Measurements from ENCODE around the gene SEC14L3. TPM values are rescaled to one million over a fixed set of nuclear protein-coding genes. Genes with fewer than 3 reads are reported as not detected.

SEC14L3 gene
- total and polyA plus RNA-seq, 4 donors: 0.14 TPM; not detected in 3

DNA sequence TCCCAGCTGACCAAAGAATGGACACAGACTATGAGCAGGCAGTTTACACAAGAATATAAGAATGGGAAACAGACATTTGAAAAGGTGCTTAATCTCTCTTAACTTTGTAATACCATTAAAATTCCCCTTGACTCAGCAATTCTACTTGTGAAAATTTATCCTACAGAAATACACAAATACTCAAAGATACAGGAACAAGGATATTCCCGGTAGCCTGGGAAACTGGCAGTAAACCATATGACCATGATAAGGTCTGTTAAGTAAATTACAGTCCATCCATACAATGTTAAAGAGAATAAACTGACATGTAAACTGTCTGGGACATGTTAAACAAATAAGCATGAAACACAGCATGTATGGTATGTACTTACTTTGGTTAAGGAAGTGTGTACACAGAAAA lies 55.0 kb downstream of the SEC14L3 start:
- Histone ChIP-seq H3K36me3 (ENCODE audit: control insufficient read depth, insufficient read depth, low read length) (peaks cover 53% of the 10 kb centered on the region), H3K27ac (ENCODE audit: low read depth, low read length) (no peak overlapping the region), H3K4me1 (ENCODE audit: control insufficient read depth, insufficient read depth, low read length) (peaks cover 13% of the 10 kb centered on the region), H3K4me3 (ENCODE audit: low read depth, low read length) (no peak overlapping the region), H3K9me3 (ENCODE audit: control insufficient read depth, insufficient read depth, low read length) (no peaks in the 10 kb centered on the region), H3K27me3 (ENCODE audit: control insufficient read depth, insufficient read depth, low read length) (no peaks in the 10 kb centered on the region)
- DNase-seq (ENCODE audit: low read depth in 4 of 6, low spot score in 6 of 6): no peak
- no CpG with 5 or more reads among the region's 1 CpG for WGBS (ENCODE audit: insufficient coverage)

DNA sequence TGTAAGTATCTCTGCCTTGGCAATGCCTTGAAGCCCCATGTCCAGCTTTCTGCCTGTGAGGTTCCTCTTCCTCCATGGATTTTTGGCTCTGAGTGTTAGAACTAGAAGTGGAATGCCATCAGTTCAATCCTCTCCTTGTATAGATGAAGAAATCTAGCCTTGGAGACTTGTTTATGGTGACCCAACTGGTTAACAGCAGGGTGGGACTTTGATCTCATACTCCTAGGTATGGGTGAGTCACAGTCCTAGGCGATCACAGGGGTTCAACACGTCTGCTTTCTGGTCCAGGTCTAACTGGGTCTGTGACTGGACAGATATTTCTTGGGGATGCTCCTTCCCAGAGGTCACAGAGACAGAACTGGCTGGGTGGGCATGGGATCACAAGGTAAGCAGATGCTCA lies 55.4 kb downstream of the SEC14L3 start:
- DNase-seq (ENCODE audit: low read depth in 4 of 6, low spot score in 6 of 6): no peak
- Histone ChIP-seq H3K9me3 (ENCODE audit: control insufficient read depth, insufficient read depth, low read length) (no peaks in the 10 kb centered on the region), H3K27ac (ENCODE audit: low read depth, low read length) (no peak overlapping the region), H3K36me3 (ENCODE audit: control insufficient read depth, insufficient read depth, low read length) (peaks cover 57% of the 10 kb centered on the region), H3K27me3 (ENCODE audit: control insufficient read depth, insufficient read depth, low read length) (no peaks in the 10 kb centered on the region), H3K4me3 (ENCODE audit: low read depth, low read length) (no peak overlapping the region), H3K4me1 (ENCODE audit: control insufficient read depth, insufficient read depth, low read length) (peaks cover 13% of the 10 kb centered on the region)
- 90% methylated on average over 2 of the region's 2 CpGs for WGBS (ENCODE audit: insufficient coverage)

DNA sequence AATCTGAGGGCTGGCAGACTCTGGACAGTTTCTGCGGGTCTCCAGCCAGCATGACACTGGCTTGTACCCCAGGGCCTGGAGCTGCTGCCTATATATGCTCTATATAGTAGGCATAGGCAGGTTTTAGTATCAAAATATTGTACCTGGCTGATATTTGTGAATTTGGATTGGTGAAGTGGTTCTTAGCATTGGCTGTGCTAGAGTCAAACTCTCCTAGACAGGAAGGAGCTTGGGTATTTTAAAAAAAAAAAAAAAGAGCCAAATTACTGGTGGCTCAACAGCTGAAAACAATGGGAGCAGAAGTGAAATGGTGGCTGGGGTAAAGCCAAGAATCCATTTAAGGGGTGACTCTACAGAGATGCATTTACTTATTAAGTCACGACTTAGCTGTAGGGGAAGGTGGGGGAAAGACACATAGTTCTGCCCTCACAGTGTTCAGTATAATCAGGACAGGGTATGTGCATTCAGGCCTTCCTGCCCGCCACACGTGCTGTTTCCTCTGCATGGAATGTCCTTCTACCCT lies 57.2 kb downstream of the SEC14L3 start:
- H3K9me3 ChIP-seq (ENCODE audit: control insufficient read depth, insufficient read depth, low read length): no peaks in the 10 kb centered on the region
- H3K36me3 ChIP-seq (ENCODE audit: control insufficient read depth, insufficient read depth, low read length): peaks cover 68% of the 10 kb centered on the region
- no peaks in the 10 kb centered on the region for H3K27me3 ChIP-seq (ENCODE audit: control insufficient read depth, insufficient read depth, low read length)
- WGBS (ENCODE audit: insufficient coverage): 92% methylated on average over 3 of the region's 4 CpGs
- no peak overlapping the region for H3K27ac ChIP-seq (ENCODE audit: low read depth, low read length)
- H3K4me1 ChIP-seq (ENCODE audit: control insufficient read depth, insufficient read depth, low read length): peaks cover 8% of the 10 kb centered on the region
- no peak for DNase-seq (ENCODE audit: low read depth in 4 of 6, low spot score in 6 of 6)
- no peak overlapping the region for H3K4me3 ChIP-seq (ENCODE audit: low read depth, low read length)

DNA sequence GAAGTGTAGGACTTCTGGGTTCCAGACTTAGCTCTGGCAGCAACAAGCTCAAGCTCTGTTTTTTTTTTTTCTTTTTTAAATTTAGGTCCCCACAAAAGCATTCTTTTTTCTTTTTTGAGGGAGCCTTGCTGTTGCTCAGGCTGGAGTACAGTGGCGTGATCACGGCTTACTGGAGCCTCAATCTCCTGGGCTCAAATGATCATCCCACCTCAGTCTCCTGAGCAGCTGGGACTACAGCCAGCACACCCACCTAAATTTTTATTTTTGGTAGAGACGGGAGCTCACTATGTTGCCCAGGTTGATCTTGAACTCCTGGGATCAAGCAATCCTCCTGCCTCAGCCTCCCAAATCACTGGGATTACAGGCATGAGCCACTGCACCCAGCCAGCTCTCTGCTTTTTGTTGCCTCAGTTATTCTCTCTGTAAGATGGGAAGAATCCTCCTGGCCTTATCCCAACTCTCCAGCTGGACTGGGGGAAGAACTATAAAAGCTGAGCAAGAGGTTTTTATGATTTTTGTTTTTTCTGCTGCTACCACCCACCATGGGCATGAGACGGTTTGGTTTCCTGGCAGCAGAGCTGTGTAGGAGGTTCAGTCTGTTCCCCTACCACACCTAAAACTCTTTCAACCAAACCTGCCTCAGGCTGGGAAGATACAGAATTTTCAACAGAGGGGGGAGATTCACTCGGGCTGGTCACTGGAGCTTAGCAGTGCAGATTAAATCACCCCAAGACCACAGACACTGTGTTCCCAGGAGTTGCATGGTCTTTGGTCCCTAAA lies 57.9 kb downstream of the SEC14L3 start:
- Histone ChIP-seq H3K36me3 (ENCODE audit: control insufficient read depth, insufficient read depth, low read length) (peaks cover 74% of the 10 kb centered on the region), H3K27me3 (ENCODE audit: control insufficient read depth, insufficient read depth, low read length) (no peaks in the 10 kb centered on the region), H3K27ac (ENCODE audit: low read depth, low read length) (no peak overlapping the region), H3K4me3 (ENCODE audit: low read depth, low read length) (no peak overlapping the region), H3K9me3 (ENCODE audit: control insufficient read depth, insufficient read depth, low read length) (no peaks in the 10 kb centered on the region), H3K4me1 (ENCODE audit: control insufficient read depth, insufficient read depth, low read length) (peaks cover 4% of the 10 kb centered on the region)
- no peak for DNase-seq (ENCODE audit: low read depth in 4 of 6, low spot score in 6 of 6)
- WGBS (ENCODE audit: insufficient coverage): 84% methylated on average over 3 of the region's 5 CpGs

DNA sequence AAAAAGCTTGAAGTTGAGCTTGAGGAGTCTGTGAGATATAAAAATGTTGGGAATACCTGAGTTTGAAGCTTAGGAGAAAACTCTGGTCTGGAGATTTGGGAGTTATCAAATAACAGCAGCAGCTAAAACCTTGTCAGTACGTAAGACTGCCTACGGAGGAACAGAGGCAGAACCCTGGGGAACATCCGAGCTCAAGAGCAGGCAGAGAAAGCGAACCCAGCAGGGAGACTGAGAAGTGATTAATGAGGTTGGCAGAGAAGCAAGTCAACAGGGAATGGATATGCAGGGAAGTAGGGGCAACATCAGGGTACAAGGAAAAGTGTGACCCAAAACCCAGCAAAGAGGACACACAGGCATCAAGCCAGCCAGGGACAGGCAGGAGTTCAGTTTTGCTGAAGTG lies 58.8 kb downstream of the SEC14L3 start:
- 51% methylated on average over 4 of the region's 4 CpGs for WGBS (ENCODE audit: insufficient coverage)
- no peaks in the 10 kb centered on the region for H3K27me3 ChIP-seq (ENCODE audit: control insufficient read depth, insufficient read depth, low read length)
- no peak for DNase-seq (ENCODE audit: low read depth in 4 of 6, low spot score in 6 of 6)
- H3K4me1 ChIP-seq (ENCODE audit: control insufficient read depth, insufficient read depth, low read length): no peaks in the 10 kb centered on the region
- no peak overlapping the region for H3K27ac ChIP-seq (ENCODE audit: low read depth, low read length)
- H3K4me3 ChIP-seq (ENCODE audit: low read depth, low read length): no peak overlapping the region
- no peaks in the 10 kb centered on the region for H3K9me3 ChIP-seq (ENCODE audit: control insufficient read depth, insufficient read depth, low read length)
- H3K36me3 ChIP-seq (ENCODE audit: control insufficient read depth, insufficient read depth, low read length): peaks cover 81% of the 10 kb centered on the region

DNA sequence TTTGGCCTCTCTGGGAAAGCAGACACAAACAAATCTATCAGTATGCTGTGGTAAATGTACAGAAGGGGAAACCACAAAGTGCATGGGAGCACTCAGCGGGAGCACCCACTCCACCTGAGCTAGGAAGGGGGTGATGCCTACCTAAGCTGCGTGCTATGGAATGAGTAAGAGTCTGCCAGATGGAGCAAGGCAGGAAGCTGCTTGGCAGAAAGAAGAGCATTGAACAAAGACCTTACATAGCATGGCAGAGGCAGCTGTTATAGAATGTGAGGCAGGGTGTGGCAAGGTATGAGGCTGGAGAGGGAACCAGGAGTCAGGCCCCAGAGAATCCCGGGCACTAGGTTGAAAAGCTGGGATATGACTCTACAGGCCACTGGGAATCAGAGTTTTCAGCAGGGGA lies 60.0 kb downstream of the SEC14L3 start:
- Histone ChIP-seq H3K36me3 (ENCODE audit: control insufficient read depth, insufficient read depth, low read length) (peaks cover 83% of the 10 kb centered on the region), H3K4me1 (ENCODE audit: control insufficient read depth, insufficient read depth, low read length) (no peaks in the 10 kb centered on the region), H3K27ac (ENCODE audit: low read depth, low read length) (no peak overlapping the region), H3K4me3 (ENCODE audit: low read depth, low read length) (no peak overlapping the region), H3K27me3 (ENCODE audit: control insufficient read depth, insufficient read depth, low read length) (no peaks in the 10 kb centered on the region), H3K9me3 (ENCODE audit: control insufficient read depth, insufficient read depth, low read length) (no peaks in the 10 kb centered on the region)
- 96% methylated on average over 3 of the region's 3 CpGs for WGBS (ENCODE audit: insufficient coverage)
- no peak for DNase-seq (ENCODE audit: low read depth in 4 of 6, low spot score in 6 of 6)

Small RNAs within 50 kb of the gene (small RNA-seq; reads per million reads assigned to genes)
- gene AC004832.3 (ENCODE audit: low replicate concordance) (not detected), gene RNU6-564P (ENCODE audit: low replicate concordance) (not detected)

Other genes with a start within 250 kb of the SEC14L3 start
- under 1 TPM; 0.20 to 0.61 TPM for gene LIF, start 225.3 kb downstream of the SEC14L3 start, total RNA-seq
- under 1 TPM; 0.46 to 0.84 TPM for gene LIF, start 225.3 kb downstream of the SEC14L3 start, polyA plus RNA-seq (ENCODE audit: insufficient read length in 2 of 2)
- gene OSM, start 205.2 kb downstream of the SEC14L3 start, total RNA-seq: 1 to 10 TPM in 1 of 2 donors, under 1 TPM in 1; 0.39 to 1.9 TPM
- under 1 TPM; 0.62 to 0.68 TPM for gene OSM, start 205.2 kb downstream of the SEC14L3 start, polyA plus RNA-seq (ENCODE audit: insufficient read length in 2 of 2)
- 10 to 100 TPM in 1 of 2 donors, 1 to 10 TPM in 1; 6.6 to 34.9 TPM for gene CASTOR1, start 182.5 kb downstream of the SEC14L3 start, total RNA-seq
- 10 to 100 TPM; 10.4 to 17.4 TPM for gene CASTOR1, start 182.5 kb downstream of the SEC14L3 start, polyA plus RNA-seq (ENCODE audit: insufficient read length in 2 of 2)
- 10 to 100 TPM in 1 of 2 donors, 1 to 10 TPM in 1; 9.1 to 16.3 TPM for gene TBC1D10A, start 145.1 kb downstream of the SEC14L3 start, total RNA-seq
- 10 to 100 TPM; 18.0 to 24.5 TPM for gene TBC1D10A, start 145.1 kb downstream of the SEC14L3 start, polyA plus RNA-seq (ENCODE audit: insufficient read length in 2 of 2)
- 10 to 100 TPM; 25.2 to 50.1 TPM for gene SF3A1, start 115.1 kb downstream of the SEC14L3 start, total RNA-seq
- 100 to 1,000 TPM; 139 to 140 TPM for gene SF3A1, start 115.1 kb downstream of the SEC14L3 start, polyA plus RNA-seq (ENCODE audit: insufficient read length in 2 of 2)
- 1 to 10 TPM; 4.2 to 6.0 TPM for gene CCDC157, start 115.0 kb downstream of the SEC14L3 start, total RNA-seq
- 10 to 100 TPM in 1 of 2 donors, 1 to 10 TPM in 1; 9.6 to 10.1 TPM for gene CCDC157, start 115.0 kb downstream of the SEC14L3 start, polyA plus RNA-seq (ENCODE audit: insufficient read length in 2 of 2)
- 10 to 100 TPM; 16.0 to 23.6 TPM for gene RNF215, start 84.6 kb downstream of the SEC14L3 start, total RNA-seq
- 10 to 100 TPM; 35.0 to 40.5 TPM for gene RNF215, start 84.6 kb downstream of the SEC14L3 start, polyA plus RNA-seq (ENCODE audit: insufficient read length in 2 of 2)
- gene SEC14L2, start 75.0 kb downstream of the SEC14L3 start, total RNA-seq: 10 to 100 TPM; 11.2 to 14.7 TPM
- gene SEC14L2, start 75.0 kb downstream of the SEC14L3 start, polyA plus RNA-seq (ENCODE audit: insufficient read length in 2 of 2): 10 to 100 TPM; 21.0 to 22.3 TPM
- gene MTFP1, start 46.2 kb downstream of the SEC14L3 start, total RNA-seq: 1 to 10 TPM; 2.1 to 9.5 TPM
- gene MTFP1, start 46.2 kb downstream of the SEC14L3 start, polyA plus RNA-seq (ENCODE audit: insufficient read length in 2 of 2): 1 to 10 TPM; 6.3 to 6.5 TPM
- gene SEC14L4, start 33.7 kb upstream of the SEC14L3 start, total RNA-seq: under 1 TPM; 0.28 to 0.50 TPM
- under 1 TPM; 0.32 to 0.38 TPM for gene SEC14L4, start 33.7 kb upstream of the SEC14L3 start, polyA plus RNA-seq (ENCODE audit: insufficient read length in 2 of 2)
- gene SEC14L6, start 74.7 kb upstream of the SEC14L3 start, total RNA-seq: 1 to 10 TPM; 3.1 to 7.9 TPM
- 1 to 10 TPM; 2.6 to 3.9 TPM for gene SEC14L6, start 74.7 kb upstream of the SEC14L3 start, polyA plus RNA-seq (ENCODE audit: insufficient read length in 2 of 2)
- 10 to 100 TPM; 10.3 to 12.2 TPM for gene GAL3ST1, start 102.6 kb upstream of the SEC14L3 start, total RNA-seq
- gene GAL3ST1, start 102.6 kb upstream of the SEC14L3 start, polyA plus RNA-seq (ENCODE audit: insufficient read length in 2 of 2): 10 to 100 TPM; 46.6 to 52.7 TPM
- 10 to 100 TPM; 28.5 to 64.5 TPM for gene PES1, start 119.9 kb upstream of the SEC14L3 start, total RNA-seq
- gene PES1, start 119.9 kb upstream of the SEC14L3 start, polyA plus RNA-seq (ENCODE audit: insufficient read length in 2 of 2): 10 to 100 TPM; 53.8 to 55.8 TPM
- gene TCN2, start 135.2 kb upstream of the SEC14L3 start, total RNA-seq: 100 to 1,000 TPM in 1 of 2 donors, 10 to 100 TPM in 1; 29.9 to 118 TPM
- gene TCN2, start 135.2 kb upstream of the SEC14L3 start, polyA plus RNA-seq (ENCODE audit: insufficient read length in 2 of 2): 10 to 100 TPM; 37.8 to 56.9 TPM
- 1 to 10 TPM; 5.1 to 5.2 TPM for gene SLC35E4, start 163.8 kb upstream of the SEC14L3 start, total RNA-seq
- gene SLC35E4, start 163.8 kb upstream of the SEC14L3 start, polyA plus RNA-seq (ENCODE audit: insufficient read length in 2 of 2): 1 to 10 TPM; 7.1 to 8.3 TPM
- 10 to 100 TPM in 1 of 2 donors, 1 to 10 TPM in 1; 9.9 to 10.5 TPM for gene DUSP18, start 195.9 kb upstream of the SEC14L3 start, total RNA-seq
- gene DUSP18, start 195.9 kb upstream of the SEC14L3 start, polyA plus RNA-seq (ENCODE audit: insufficient read length in 2 of 2): 10 to 100 TPM; 16.8 to 21.1 TPM
- gene OSBP2, start 222.9 kb upstream of the SEC14L3 start, total RNA-seq: 10 to 100 TPM; 20.7 to 22.5 TPM
- gene OSBP2, start 222.9 kb upstream of the SEC14L3 start, polyA plus RNA-seq (ENCODE audit: insufficient read length in 2 of 2): 10 to 100 TPM; 22.3 to 25.0 TPM